Activated CD4-positive, CD25-positive, alpha-beta regulatory T cell treated with anti-CD3 and anti-CD28 coated beads, Interleukin-2, amount 50 U/mL, for 72 hours (primary cell): Measurements from ENCODE around the gene TCF7.

Experiments
- DNase-seq: peaks from one replicate; pipeline ENCODE4 v3.0.0; 2021

TCF7 gene

GRCh38 chr5:134114886-134115805 lies 665 bp downstream of the TCF7 start:
- peak; percentile 67 for DNase-seq

GRCh38 chr5:134115806-134116175 lies 1.3 kb downstream of the TCF7 start:
- DNase-seq, result no peak

GRCh38 chr5:134116286-134116685 lies 1.8 kb downstream of the TCF7 start:
- no peak for DNase-seq

- DNase-seq, result no peak
Measured at GRCh38 chr5:134116789-134117761, 2.6 kb downstream of the TCF7 start.

- no peak for DNase-seq
Measured at GRCh38 chr5:134118212-134118835, 3.8 kb downstream of the TCF7 start.

- no peak for DNase-seq
Measured at GRCh38 chr5:134119720-134120119, 5.2 kb downstream of the TCF7 start.

GRCh38 chr5:134120386-134121138 lies 6.1 kb downstream of the TCF7 start:
- no peak for DNase-seq

GRCh38 chr5:134122530-134122929 lies 8.0 kb downstream of the TCF7 start:
- no peak for DNase-seq

- no peak for DNase-seq
Measured at GRCh38 chr5:134123360-134123759, 8.9 kb downstream of the TCF7 start.

GRCh38 chr5:134124289-134125038 lies 10.0 kb downstream of the TCF7 start:
- DNase-seq, result no peak

GRCh38 chr5:134125039-134126015 lies 10.8 kb downstream of the TCF7 start:
- no peak for DNase-seq

- DNase-seq, result no peak
Measured at GRCh38 chr5:134127376-134127861, 12.9 kb downstream of the TCF7 start.

- DNase-seq, result no peak
Measured at GRCh38 chr5:134127988-134128647, 13.6 kb downstream of the TCF7 start.

GRCh38 chr5:134128648-134128995 lies 14.1 kb downstream of the TCF7 start:
- no peak for DNase-seq

GRCh38 chr5:134129411-134130238 lies 15.1 kb downstream of the TCF7 start:
- no peak for DNase-seq

GRCh38 chr5:134130239-134130945 lies 15.9 kb downstream of the TCF7 start:
- DNase-seq, result no peak

- no peak for DNase-seq
Measured at GRCh38 chr5:134131165-134131564, 16.7 kb downstream of the TCF7 start.
